Stimulated activated CD8-positive, alpha-beta memory T cell treated with anti-CD3 and anti-CD28 coated beads, Interleukin-12 subunit alpha, Interleukin-12 subunit beta, amount 100 ng/mL, for 24 hours (primary cell): ENCODE results near the gene ARHGAP12.
"Not testable (repeated sequence)": the region's sequence is repeated elsewhere in the genome, so short reads cannot be mapped to it uniquely, and the experiment has no call there.

Experiments
- DNase-seq: peaks from one replicate; pipeline ENCODE4 v3.0.0-alpha.2; 2020; ENCODE audit errors: extremely low read depth

The ARHGAP12 gene

GRCh38 chr10:31924833-31925232, 3.8 kb downstream of the ARHGAP12 start:
- DNase-seq = no peak

DNA sequence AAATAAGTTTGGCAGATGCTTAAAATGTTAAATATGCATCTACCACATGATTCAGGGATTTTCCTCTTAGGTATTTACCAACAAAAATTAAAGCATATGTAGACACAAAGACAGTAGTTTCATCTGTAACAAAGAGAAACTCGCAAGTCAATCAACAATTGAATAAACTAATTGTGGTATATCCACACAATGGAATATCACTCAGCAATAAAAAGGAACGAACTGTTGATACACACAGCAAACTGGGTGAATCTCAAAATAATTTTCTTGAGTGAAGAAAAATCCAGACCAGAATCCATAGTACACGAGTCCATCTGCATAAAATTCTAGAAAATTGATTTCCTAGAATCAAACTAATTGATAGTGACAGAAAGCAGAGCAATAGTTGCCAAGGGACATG, 5.2 kb downstream of the ARHGAP12 start:
- DNase-seq = no peak

DNA sequence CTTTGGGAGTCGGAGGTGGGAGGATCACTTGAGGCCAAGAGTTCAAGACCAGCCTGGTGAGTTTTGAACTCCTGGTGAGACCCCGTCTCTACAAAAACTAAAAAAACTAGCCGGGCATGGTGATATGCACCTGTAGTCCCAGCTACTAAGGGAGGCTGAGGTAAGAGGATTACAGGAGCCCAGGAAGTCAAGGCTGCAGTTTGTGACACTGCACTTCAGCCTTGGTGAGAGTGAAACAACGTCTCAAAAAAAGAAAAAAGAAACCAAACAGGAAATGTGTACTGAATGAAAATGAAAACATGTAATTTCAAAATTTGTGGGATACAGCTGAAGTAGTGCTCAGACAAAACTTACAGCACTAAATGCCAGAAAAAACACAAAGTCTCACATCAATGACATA, 7.6 kb downstream of the ARHGAP12 start:
- no peak for DNase-seq

- DNase-seq = no peak
Measured at GRCh38 chr10:31920538-31920937, 8.1 kb downstream of the ARHGAP12 start.

DNA sequence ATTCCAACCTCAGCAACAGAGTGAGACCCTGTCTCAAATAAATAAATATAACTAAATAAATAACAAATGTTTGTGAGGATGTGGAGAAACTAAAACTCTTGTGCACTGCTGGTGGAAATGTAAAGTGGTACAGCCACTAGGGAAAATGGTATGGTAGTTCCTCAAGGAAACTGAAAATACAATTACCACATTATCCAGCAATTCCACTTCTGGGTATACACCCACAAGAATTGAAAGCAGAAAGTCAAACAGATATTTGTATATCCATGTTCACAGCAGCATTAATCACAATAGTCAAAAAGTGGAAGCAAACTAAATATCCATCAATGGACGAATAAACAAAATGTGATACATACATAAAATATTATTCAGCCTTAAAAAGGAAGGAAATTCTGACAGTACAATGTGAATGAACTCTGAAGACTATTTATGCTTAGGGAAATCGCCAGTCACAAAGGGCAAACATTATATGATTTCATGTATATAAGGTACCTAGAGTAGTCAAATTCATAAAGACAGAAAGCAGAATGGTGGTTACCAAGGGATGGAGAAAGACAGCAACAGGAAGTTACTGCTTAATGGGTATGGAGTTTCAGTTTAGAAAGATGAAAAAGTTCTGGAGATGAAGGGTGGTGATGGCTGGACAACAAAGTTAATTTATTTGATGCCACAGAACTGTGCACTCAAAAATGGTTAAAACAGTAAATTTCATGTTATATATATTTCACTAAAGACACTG, 9.8 kb downstream of the ARHGAP12 start:
- DNase-seq = no peak

GRCh38 chr10:31914370-31914769, 14.3 kb downstream of the ARHGAP12 start:
- DNase-seq = no peak

DNA sequence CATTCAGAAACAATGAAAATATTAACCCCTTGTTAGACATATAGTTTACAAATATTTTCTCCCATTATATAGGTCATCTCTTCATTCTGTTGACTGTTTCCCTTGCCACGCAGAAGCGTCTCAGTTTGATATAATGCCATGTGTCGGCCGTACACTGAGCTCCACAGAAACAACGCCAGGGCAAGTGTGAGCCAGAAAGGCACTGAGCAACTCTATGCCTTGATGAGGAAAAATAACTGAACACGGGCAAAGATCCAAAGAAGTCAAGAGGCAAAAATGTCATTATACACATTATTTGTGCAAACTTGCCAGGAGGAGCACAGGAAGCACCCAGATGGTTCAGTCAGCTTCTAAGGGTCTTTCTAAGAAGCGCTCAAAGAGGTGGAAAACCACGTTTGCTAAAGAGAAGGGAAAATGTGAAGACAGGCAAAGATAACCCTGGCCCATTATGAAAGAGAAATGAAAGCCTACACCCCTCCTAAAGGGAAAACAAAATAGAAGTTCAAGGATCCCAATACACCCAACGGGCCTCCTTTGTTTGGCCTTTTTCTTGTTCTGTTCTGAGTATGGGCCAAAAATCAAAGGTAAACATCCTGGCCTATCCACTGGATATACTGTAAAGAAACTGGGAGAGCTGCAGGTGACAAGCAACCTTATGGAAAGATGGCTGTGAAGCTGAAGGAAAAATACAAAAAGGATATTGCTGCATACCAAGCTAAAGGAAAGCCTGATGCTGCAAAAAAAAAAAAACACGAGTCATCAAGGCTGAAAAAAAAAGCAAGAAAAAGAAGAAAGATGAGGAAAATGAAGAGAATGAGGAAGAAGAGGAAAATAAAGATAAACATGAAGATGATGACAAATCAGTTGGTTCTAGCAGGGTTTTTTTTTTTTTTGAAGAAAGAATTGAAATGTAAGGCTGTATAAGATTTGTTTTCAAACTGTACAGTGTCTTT, 15.5 kb downstream of the ARHGAP12 start:
- no peak for DNase-seq

- DNase-seq = no peak
Measured at GRCh38 chr10:31912289-31912688, 16.3 kb downstream of the ARHGAP12 start.

GRCh38 chr10:31910016-31910415, 18.6 kb downstream of the ARHGAP12 start:
- no peak for DNase-seq

DNA sequence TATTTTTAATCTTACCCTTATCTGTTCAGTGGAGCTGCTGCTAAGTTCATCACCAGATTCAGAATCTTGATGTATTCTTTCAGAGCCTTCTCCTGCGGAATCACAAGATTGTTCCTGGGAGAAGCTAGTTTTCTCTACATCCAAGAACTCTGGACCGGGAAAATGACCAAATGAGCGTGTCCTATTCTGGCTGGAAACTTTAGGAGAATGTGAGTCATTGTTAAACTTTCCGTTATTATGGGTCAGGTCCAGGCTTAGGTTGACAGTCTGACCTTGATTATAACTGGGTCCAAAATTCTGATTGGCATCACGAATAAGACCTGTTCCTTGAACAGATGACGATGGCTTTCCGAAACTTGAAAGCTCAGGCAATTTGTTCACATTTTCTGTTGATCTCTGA, 20.5 kb downstream of the ARHGAP12 start:
- DNase-seq = no peak

DNA sequence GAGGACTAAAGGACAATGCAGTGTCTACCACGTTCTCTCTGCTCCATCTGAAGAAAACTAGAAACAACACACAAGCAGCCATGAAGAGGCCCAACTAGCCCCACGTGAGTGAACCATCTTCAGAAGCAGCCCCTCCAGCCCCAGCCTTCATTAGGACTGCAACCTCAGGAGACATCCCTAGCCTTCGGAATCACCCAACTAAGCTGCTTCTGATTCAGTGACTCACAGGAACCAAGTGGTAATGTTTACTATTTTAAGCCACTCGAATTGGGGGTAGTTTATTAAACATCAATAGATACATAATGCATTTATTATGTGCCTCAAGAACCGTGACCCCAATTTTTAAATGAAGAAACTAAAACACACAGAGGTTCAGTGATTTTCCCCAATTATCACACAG, 22.6 kb downstream of the ARHGAP12 start:
- DNase-seq = no peak

- no peak for DNase-seq
Measured at GRCh38 chr10:31905586-31905985, 23.0 kb downstream of the ARHGAP12 start.

GRCh38 chr10:31902625-31903024, 26.0 kb downstream of the ARHGAP12 start:
- no peak for DNase-seq

- no peak for DNase-seq
Measured at GRCh38 chr10:31897506-31897905, 31.1 kb downstream of the ARHGAP12 start.

GRCh38 chr10:31896968-31897384, 31.7 kb downstream of the ARHGAP12 start:
- DNase-seq = no peak

GRCh38 chr10:31895722-31896121, 32.9 kb downstream of the ARHGAP12 start:
- DNase-seq = not testable (repeated sequence)

GRCh38 chr10:31888442-31888841, 40.2 kb downstream of the ARHGAP12 start:
- no peak for DNase-seq

GRCh38 chr10:31887850-31888249, 40.8 kb downstream of the ARHGAP12 start:
- no peak for DNase-seq

GRCh38 chr10:31886885-31887284, 41.7 kb downstream of the ARHGAP12 start:
- DNase-seq = no peak

- DNase-seq = no peak
Measured at GRCh38 chr10:31885971-31886370, 42.7 kb downstream of the ARHGAP12 start.

DNA sequence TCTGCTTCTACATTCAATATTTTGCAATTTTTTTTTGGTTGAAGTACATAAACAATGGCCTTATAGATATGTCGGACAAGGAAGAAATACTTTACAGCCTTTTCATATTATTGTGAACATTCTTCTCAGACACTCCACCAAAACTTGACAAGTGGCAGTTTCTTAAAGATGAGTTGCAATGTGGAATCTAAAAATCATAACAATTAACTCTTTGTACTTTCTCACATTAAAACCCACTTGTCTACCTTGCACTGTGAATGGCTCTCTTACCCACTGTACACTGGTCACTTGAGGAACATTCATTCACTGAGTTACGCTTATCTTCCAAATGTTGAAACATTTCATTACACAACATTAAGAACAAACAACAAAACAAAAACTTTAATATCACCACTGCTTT, 44.2 kb downstream of the ARHGAP12 start:
- DNase-seq = no peak

GRCh38 chr10:31883397-31883796, 45.2 kb downstream of the ARHGAP12 start:
- no peak for DNase-seq

GRCh38 chr10:31878486-31878885, 50.1 kb downstream of the ARHGAP12 start:
- no peak for DNase-seq
